Skeletal muscle satellite cell (primary cell): ENCODE measurements around the gene SRPK3.

ENCODE experiments used
- H3K27me3 ChIP-seq: 2 replicates; pipeline ENCODE4 v1.7.0; 2013; ENCODE audit warnings: low read length; ENCODE audit not compliant: control insufficient read depth, insufficient read depth
- H3K36me3 ChIP-seq: 2 replicates; pipeline ENCODE4 v1.7.0; 2013; ENCODE audit warnings: mild to moderate bottlenecking, control low read depth, low read length; ENCODE audit not compliant: insufficient read depth
- H3K4me1 ChIP-seq: 2 replicates; pipeline ENCODE4 v1.7.0; 2013; ENCODE audit warnings: low read length; ENCODE audit not compliant: control insufficient read depth, insufficient read depth
- H3K4me2 ChIP-seq: 2 replicates; pipeline ENCODE4 v1.7.0; 2013; ENCODE audit warnings: mild to moderate bottlenecking, low read length
- H3K4me3 ChIP-seq: 2 replicates; pipeline ENCODE4 v1.7.0; 2013; ENCODE audit warnings: low read length
- H3K9ac ChIP-seq: 2 replicates; pipeline ENCODE4 v1.7.0; 2013; ENCODE audit warnings: mild to moderate bottlenecking, low read depth, low read length, moderate library complexity
- H3K9me3 ChIP-seq: replicated peaks from 2 replicates; pipeline ENCODE4 v1.7.0; 2013; ENCODE audit warnings: mild to moderate bottlenecking, control low read depth, low read length

SRPK3 gene

DNA sequence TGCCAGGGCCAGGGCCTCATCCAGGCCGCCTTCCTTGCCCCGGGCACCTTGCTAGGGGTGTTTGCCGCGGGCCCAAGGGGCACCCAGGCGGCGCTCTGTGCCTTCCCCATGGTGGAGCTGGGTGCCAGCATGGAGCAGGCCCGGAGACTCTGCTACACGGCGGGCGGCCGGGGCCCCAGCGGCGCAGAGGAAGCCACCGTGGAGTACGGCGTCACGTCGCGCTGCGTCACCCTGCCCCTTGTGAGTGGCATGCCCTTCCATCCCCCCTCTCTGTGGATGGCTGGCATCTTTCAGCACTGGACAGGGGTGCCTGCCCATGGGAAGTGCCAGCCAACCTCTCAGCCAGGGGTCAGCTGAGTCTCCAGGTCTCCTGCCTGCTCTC, 13.2 kb upstream of the SRPK3 start:
- no peak overlapping the region for H3K4me3 ChIP-seq
- H3K9me3 ChIP-seq, result no peaks in the 10 kb centered on the region
- H3K9ac ChIP-seq, result no peak overlapping the region
- no peak overlapping the region for H3K4me2 ChIP-seq
- H3K27me3 ChIP-seq, result no peaks in the 10 kb centered on the region
- peaks cover 2% of the 10 kb centered on the region for H3K4me1 ChIP-seq
- no peaks in the 10 kb centered on the region for H3K36me3 ChIP-seq

GRCh38 chrX:153768311-153769157, 12.3 kb upstream of the SRPK3 start:
- no peak overlapping the region for H3K4me3 ChIP-seq
- H3K4me1 ChIP-seq, result peaks cover 2% of the 10 kb centered on the region
- no peaks in the 10 kb centered on the region for H3K36me3 ChIP-seq
- no peak overlapping the region for H3K4me2 ChIP-seq
- no peaks in the 10 kb centered on the region for H3K9me3 ChIP-seq
- H3K27me3 ChIP-seq, result no peaks in the 10 kb centered on the region
- no peak overlapping the region for H3K9ac ChIP-seq

DNA sequence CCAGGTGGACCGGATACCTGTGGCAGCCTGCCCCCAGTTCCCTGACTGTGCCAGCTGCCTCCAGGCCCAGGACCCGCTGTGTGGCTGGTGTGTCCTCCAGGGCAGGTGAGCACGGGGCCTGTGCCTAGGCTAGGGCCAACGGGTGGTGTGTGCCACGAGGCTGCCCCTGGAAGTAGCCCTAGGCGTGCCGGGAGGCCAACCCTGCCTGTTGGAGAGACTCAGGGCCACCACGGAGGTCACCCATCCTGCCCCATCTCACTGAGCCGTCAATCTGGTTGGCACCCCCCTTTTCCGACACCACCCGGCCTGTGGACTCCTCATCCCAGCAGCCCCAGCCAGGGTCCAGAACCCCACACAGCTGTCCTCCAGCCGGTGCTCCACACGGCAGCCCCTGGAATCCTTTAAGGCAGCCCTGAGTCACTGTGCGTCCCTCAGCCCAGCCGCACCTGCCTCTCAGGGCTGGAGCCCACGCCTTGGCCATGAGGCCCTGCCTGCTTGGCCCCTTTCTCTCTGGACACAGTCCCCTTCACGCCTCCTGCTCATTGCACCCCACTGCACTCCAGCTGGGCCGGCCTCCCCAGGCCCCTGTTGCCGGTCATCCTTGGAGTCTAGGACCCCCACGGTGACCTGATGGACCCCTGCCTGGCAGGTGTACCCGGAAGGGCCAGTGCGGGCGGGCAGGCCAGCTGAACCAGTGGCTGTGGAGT, 11.5 kb upstream of the SRPK3 start:
- H3K9ac ChIP-seq, result no peak overlapping the region
- no peak overlapping the region for H3K4me2 ChIP-seq
- peaks cover 2% of the 10 kb centered on the region for H3K4me1 ChIP-seq
- H3K9me3 ChIP-seq, result no peaks in the 10 kb centered on the region
- H3K36me3 ChIP-seq, result no peaks in the 10 kb centered on the region
- H3K4me3 ChIP-seq, result no peak overlapping the region
- H3K27me3 ChIP-seq, result no peaks in the 10 kb centered on the region

- H3K9me3 ChIP-seq, result no peaks in the 10 kb centered on the region
- H3K9ac ChIP-seq, result no peak overlapping the region
- no peaks in the 10 kb centered on the region for H3K36me3 ChIP-seq
- no peaks in the 10 kb centered on the region for H3K4me1 ChIP-seq
- no peak overlapping the region for H3K4me2 ChIP-seq
- H3K27me3 ChIP-seq, result no peaks in the 10 kb centered on the region
- no peak overlapping the region for H3K4me3 ChIP-seq
These were observed 10.8 kb upstream of the SRPK3 start for GRCh38 chrX:153769865-153770600.

- H3K4me3 ChIP-seq, result no peak overlapping the region
- H3K36me3 ChIP-seq, result no peaks in the 10 kb centered on the region
- H3K9ac ChIP-seq, result no peak overlapping the region
- H3K27me3 ChIP-seq, result no peaks in the 10 kb centered on the region
- no peaks in the 10 kb centered on the region for H3K9me3 ChIP-seq
- no peaks in the 10 kb centered on the region for H3K4me1 ChIP-seq
- H3K4me2 ChIP-seq, result no peak overlapping the region
These were observed 10.0 kb upstream of the SRPK3 start for GRCh38 chrX:153770601-153771414.

DNA sequence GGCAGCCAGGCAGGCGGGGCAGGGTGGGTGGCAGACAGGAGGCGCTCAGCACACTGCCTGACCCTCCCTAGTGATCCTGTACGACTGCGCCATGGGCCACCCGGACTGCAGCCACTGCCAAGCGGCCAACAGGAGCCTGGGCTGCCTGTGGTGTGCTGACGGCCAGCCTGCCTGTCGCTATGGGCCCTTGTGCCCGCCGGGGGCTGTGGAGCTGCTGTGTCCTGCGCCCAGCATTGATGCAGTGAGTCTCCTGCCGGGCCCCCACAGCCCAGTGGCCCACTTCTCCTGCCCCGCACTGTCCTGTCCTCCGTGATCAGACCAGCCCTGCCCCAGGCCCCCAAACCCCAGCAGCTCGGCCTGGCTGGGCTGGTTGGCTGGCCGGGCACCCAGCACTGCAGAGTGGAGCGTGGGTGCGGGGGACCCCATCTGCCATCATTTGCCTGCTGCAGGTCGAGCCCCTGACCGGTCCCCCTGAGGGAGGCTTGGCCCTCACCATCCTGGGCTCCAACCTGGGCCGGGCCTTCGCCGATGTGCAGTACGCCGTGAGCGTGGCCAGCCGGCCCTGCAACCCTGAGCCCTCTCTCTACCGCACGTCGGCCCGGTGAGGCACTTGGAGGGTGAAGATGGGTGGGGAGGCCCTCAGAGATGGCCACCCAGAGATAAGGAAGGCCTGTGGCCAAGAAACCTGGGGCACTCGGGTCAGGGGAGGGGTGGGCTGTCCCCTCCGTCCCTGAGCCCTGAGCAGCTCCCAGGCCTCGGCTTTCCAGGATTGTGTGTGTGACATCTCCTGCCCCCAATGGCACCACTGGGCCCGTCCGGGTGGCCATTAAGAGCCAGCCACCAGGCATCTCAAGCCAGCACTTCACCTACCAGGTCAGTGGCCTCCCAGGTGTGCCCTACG, 9.2 kb upstream of the SRPK3 start:
- H3K9ac ChIP-seq, result no peak overlapping the region
- no peak overlapping the region for H3K4me3 ChIP-seq
- H3K9me3 ChIP-seq, result no peaks in the 10 kb centered on the region
- no peaks in the 10 kb centered on the region for H3K27me3 ChIP-seq
- no peak overlapping the region for H3K4me2 ChIP-seq
- no peaks in the 10 kb centered on the region for H3K36me3 ChIP-seq
- no peaks in the 10 kb centered on the region for H3K4me1 ChIP-seq

DNA sequence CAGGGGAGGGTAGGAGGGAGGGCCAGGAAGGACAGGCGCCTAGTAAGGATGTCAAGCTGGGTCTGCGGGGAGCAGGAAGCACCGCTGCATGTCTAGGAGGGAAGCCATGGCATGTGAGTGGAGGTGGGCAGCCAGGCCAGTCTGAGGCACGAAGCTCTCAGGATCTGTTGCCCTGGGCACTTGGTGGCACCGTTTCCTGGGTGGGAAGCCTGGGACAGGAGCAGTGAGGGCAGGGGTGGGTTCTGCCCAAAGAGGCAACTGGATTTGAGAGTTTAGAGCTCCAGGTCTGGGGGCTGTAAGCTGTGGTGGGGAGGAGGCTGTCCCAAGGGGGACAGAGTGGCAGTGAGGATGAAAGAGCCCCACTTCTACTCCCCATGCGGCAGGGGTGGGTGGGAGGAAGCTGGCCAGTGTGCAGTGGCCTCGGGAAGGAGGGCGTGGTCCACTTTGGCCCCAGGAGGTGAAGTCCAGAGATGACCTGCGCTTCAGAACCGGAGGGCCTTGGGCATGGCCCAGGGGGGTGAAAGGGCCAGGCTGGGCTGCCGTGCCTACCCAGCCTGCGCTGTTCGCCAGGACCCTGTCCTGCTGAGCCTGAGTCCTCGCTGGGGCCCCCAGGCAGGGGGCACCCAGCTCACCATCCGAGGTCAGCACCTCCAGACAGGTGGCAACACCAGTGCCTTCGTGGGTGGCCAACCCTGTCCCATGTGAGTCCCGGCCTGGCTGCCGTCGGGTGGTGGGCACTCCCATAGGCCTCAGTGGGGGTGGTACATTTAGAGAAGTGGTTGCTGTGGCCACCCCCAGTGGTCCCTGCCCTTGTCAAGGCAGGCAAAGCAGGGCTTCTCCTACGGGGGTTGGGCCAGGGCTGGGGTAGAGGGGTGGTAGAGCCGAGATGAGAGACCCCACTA, 8.3 kb upstream of the SRPK3 start:
- H3K27me3 ChIP-seq, result no peaks in the 10 kb centered on the region
- H3K9ac ChIP-seq, result no peak overlapping the region
- no peak overlapping the region for H3K4me3 ChIP-seq
- no peaks in the 10 kb centered on the region for H3K4me1 ChIP-seq
- H3K9me3 ChIP-seq, result no peaks in the 10 kb centered on the region
- H3K36me3 ChIP-seq, result no peaks in the 10 kb centered on the region
- no peak overlapping the region for H3K4me2 ChIP-seq

- Histone ChIP-seq H3K4me2 (no peak overlapping the region), H3K4me1 (no peaks in the 10 kb centered on the region), H3K4me3 (no peak overlapping the region), H3K9ac (no peak overlapping the region), H3K27me3 (no peaks in the 10 kb centered on the region), H3K36me3 (no peaks in the 10 kb centered on the region), H3K9me3 (no peaks in the 10 kb centered on the region)
These were observed 7.6 kb upstream of the SRPK3 start for GRCh38 chrX:153773218-153773611.

DNA sequence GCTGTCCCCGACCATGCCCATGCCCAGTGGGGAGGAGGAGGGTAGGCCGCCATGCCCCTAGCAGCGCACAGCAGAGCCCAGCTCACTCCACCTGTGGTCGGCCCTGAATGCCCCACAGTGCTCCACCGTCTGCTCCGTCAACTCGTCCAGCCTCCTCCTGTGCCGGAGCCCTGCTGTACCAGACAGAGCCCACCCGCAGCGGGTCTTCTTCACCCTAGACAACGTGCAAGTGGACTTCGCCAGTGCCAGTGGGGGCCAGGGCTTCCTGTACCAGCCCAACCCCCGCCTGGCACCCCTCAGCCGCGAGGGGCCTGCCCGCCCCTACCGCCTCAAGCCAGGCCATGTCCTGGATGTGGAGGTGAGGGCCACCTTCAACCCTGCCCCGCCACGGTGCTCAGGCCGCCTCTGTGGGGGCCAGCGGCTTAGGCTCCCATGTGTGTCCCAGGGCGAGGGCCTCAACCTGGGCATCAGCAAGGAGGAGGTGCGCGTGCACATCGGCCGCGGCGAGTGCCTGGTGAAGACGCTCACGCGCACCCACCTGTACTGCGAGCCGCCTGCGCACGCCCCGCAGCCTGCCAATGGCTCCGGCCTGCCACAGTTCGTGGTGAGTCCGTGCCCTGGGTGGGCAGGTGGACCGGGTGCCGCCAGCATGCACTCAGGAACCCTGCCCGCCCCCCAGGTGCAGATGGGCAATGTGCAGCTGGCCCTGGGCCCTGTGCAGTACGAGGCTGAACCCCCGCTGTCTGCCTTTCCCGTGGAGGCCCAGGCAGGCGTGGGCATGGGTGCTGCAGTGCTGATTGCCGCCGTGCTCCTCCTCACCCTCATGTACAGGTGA, 6.9 kb upstream of the SRPK3 start:
- Histone ChIP-seq H3K36me3 (no peaks in the 10 kb centered on the region), H3K4me1 (no peaks in the 10 kb centered on the region), H3K9me3 (no peaks in the 10 kb centered on the region), H3K4me2 (no peak overlapping the region), H3K4me3 (no peak overlapping the region), H3K27me3 (no peaks in the 10 kb centered on the region), H3K9ac (no peak overlapping the region)
